AG09319 (cell line): ENCODE measurements around the gene CTDSP1.

Experiments
- DNase-seq: peaks from one replicate; pipeline ENCODE4 v3.0.0-alpha.2; 2010; ENCODE audit warnings: low read depth; ENCODE audit errors: extremely low read depth
- TF ChIP-seq, protein P1 (sequence below): IDR thresholded peaks from 2 replicates; pipeline ENCODE4 v1.5.1; 2011; ENCODE audit warnings: low read depth, mild to moderate bottlenecking, inconsistent platforms, low read length, moderate library complexity

The CTDSP1 gene

DNA sequence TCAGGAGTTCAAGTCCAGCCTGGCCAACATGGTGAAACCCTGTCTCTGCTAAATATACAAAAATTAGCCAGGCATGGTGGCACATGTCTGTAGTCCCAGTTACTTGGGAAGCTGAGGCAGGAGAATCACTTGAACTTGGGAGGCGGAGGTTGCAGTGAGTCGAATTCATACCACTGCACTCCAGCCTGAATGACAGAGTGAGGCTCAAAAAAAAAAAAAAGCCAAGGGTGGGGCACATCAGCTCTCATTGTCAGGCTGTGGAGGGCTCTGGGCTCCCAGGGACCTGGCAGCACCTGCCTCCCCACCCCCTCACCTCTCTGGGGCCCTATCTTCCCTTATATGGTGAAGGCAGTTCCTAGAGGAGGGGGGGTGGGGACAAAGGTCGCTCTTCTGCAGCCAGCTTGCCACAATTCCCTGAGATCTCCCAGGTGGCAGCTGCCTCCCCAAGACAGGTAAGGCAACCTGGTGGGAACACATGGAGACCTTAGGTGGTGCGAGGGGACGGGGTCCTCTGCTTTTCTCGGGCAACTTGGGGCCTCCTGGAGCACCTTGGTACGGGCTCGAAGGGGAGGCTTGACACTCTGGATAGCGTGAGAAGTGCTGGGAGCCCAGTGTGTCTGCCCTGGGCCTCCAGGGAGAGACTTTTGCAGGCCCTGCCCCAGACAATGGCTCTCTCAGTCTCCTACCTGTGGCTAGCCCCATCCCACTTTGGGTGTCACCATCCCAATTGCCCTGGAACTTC, 19.2 kb downstream of the CTDSP1 start, which contains the start of gene VIL1:
VIL1 (plus strand) TSS at position 407 of the 742 bp plus-strand sequence. CDS start 4,656 bp downstream, outside the sequence.
- TF ChIP-seq, protein P1, sequence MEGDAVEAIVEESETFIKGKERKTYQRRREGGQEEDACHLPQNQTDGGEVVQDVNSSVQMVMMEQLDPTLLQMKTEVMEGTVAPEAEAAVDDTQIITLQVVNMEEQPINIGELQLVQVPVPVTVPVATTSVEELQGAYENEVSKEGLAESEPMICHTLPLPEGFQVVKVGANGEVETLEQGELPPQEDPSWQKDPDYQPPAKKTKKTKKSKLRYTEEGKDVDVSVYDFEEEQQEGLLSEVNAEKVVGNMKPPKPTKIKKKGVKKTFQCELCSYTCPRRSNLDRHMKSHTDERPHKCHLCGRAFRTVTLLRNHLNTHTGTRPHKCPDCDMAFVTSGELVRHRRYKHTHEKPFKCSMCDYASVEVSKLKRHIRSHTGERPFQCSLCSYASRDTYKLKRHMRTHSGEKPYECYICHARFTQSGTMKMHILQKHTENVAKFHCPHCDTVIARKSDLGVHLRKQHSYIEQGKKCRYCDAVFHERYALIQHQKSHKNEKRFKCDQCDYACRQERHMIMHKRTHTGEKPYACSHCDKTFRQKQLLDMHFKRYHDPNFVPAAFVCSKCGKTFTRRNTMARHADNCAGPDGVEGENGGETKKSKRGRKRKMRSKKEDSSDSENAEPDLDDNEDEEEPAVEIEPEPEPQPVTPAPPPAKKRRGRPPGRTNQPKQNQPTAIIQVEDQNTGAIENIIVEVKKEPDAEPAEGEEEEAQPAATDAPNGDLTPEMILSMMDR = no peak
- no peak for DNase-seq

GRCh38 chr2:218419630-218420216, 20.1 kb downstream of the CTDSP1 start:
- no peak for DNase-seq
- TF ChIP-seq, protein P1 = no peak

GRCh38 chr2:218421027-218421426, 21.4 kb downstream of the CTDSP1 start:
- TF ChIP-seq, protein P1 = no peak
- DNase-seq = no peak

DNA sequence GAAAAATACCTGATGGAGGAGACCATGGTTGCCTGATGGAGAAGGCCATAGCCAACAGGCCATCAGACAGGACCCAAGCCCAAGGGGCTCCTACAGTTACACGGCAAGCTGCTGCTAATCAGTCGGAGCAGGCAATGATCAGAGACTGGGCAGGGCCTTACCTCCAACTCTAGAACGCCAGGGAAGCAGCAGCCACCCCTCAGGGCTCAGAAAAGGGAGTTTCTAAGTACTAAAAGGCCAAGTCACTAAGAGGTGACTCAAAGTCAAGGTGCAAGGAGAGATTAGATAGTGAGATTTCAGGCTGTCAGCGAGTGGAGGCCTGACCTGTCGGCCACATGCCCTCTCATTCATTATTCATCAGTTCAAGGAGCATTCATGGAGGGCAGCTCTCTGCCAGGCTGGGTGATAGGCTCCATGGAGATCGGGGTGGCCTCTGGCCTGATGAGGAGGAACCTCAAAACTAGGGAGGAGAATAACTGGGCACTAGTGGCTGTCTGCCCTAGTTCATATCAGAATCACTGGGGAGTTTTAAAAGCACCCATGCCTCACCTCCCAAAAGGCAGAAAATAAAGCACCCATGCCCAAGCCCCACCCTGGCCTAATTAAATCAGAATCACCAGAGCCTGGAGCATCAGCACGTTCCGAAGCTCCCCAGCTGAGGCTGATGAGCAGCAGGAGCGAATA, 22.9 kb downstream of the CTDSP1 start:
- TF ChIP-seq, protein P1 = no peak
- no peak for DNase-seq

- no peak for DNase-seq
- TF ChIP-seq, protein P1 = no peak
These were observed 23.9 kb downstream of the CTDSP1 start for GRCh38 chr2:218423584-218423983.

DNA sequence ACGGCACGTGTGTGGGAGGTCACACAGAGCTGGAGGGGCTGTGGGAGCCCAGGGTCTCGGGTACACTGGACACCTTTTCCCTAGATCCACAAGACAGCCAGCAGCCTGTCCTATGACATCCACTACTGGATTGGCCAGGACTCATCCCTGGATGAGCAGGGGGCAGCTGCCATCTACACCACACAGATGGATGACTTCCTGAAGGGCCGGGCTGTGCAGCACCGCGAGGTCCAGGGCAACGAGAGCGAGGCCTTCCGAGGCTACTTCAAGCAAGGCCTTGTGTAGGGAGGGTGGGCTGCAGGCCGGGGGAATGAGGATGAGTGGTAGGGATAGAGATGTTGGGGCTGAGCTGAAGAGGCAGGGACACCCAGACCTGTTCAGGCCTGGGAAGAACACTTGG, 25.9 kb downstream of the CTDSP1 start:
- TF ChIP-seq, protein P1 = no peak
- DNase-seq = no peak

- TF ChIP-seq, protein P1 = no peak
- DNase-seq = no peak
These were observed 28.1 kb downstream of the CTDSP1 start for GRCh38 chr2:218427741-218428140.
